ENCODE data around the gene SUCLG1.

- TF ChIP-seq EZH2 (IDR thresholded peaks at IDR 0.05) = no peak
- TF ChIP-seq POLR2AphosphoS5 (IDR thresholded peaks at IDR 0.05; ENCODE audit: borderline replicate concordance, low read depth, low read length) = no peak
Measured at GRCh38 chr2:84474176-84474575, 15.1 kb upstream of the SUCLG1 start.

Measured in SK-N-MC (cell line).